T47D (cell line): ENCODE data around the gene TACR1.

Experiments
- DNase-seq, 2 experiments: peaks; one replicate each; pipeline versions ENCODE4 v3.0.0 to v3.0.0-alpha.2; 2011 to 2012; ENCODE audit warnings: low read depth in 1 of 2, low spot score in 1 of 2
- JUND ChIP-seq: IDR thresholded peaks from 2 replicates; pipeline ENCODE4 v1.6.1; 2012; ENCODE audit warnings: low read depth
- in situ Hi-C: cut with HindIII; loops from 2 replicates; pipeline ENCODE4 v1.10.0; 2016; ENCODE audit warnings: low sequenced_read_pairs, low pct_unique_long_range_greater_than_20kb

TACR1 gene

DNA sequence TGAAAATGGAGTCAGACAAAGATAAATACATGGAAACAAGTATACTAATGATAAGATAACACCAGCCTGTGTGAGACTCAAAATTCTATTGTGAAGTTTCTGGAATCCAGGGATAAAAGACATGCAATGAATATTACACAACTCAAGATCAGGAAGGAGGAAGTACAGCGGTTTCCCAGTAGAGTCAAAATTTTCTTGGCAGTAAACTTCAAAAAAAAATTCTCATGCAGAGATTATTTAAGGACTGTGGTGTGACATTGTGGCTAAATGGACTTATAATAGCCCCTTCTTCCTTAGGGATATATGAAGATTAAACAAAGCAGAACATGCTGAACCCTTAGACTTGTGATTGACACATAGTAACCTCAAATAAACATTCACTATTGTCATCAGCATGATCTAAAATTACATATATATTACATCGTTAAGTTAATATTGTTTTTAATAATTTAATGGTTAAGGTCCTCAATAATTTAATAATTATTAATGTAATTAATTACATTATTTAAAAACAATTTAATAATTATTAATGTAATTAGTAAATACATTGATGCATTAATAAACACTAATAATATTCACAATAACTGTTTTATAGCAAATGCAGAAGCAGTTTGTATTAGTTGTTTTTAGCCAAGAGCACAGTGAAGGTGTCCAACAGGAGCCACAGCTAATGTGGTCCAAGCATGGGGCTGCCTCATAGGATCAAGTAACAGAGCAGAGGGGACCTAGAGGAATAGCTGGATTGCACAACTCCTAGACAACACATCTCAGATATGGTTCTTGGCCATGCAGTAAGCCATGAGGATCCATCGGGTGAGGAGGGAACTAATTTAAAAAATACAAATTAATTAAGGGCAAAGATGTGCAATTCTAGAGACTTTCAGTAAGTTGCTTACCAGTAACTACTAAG lies 163.6 kb downstream of the TACR1 start:
- in situ Hi-C loops, result no loop called here
- no peak for TF ChIP-seq JUND
- no peak for DNase-seq

DNA sequence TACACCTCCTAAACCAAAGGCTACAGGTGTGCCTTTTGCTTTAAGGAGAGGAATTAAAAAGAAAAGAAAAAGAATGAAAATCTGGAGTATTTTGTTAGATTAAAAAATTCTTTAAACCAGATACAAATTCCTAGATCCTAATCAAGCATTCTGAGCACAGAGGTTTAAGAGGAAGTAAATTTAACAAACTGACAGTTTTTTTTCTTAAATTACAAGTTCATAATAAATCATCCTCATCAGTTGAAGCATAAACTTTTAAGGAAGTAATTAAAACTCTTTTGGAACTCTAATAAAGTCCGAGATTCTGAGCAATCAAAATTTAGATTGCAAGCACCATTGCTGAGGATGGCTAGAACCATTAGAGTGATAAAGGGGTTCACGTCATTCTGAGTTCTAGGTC lies 165.8 kb downstream of the TACR1 start:
- DNase-seq, result no peak
- in situ Hi-C loops, result no loop called here
- TF ChIP-seq JUND, result no peak

DNA sequence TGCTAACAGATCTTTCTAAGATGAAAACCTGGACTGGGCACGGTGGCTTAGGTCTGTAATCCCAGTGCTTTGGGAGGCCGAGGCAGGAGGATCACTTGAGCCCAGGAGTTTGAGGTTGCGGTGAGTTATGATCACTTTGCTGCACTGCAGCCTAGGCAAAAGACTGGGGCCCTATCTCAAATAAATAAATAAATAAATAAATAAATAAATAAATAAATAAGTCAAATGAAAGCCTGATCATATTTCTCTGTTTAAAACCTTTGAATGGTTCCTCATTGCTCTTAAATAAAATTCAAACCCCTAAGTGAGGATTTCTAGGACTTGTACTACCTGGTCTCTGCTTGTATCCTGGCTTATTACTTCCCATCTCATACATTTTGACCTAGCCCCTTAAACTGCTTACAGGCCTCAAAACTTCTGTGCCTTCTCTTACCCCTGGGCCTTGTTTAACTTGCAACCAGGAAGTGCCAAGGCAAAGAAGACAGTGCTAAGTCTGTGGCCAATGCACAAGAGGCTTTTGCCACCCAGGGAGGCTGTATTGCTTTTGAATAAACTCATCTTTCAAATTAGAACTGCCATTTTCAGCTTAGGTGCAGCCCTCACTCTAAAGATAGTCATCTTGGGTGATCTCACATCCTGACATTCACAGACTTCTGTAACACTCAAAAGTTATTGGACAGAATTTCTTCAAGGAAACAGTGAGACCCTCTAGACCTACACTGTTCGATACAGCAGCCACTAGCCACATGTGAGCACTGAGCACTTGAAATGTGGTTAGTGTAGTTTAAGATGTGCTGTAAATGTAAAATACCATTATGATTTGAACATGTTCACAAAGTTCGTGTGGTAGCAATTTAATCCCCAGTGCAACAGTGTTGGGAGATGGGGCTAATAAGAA lies 167.2 kb downstream of the TACR1 start:
- DNase-seq, result no peak
- TF ChIP-seq JUND, result no peak
- in situ Hi-C loops, result no loop called here

DNA sequence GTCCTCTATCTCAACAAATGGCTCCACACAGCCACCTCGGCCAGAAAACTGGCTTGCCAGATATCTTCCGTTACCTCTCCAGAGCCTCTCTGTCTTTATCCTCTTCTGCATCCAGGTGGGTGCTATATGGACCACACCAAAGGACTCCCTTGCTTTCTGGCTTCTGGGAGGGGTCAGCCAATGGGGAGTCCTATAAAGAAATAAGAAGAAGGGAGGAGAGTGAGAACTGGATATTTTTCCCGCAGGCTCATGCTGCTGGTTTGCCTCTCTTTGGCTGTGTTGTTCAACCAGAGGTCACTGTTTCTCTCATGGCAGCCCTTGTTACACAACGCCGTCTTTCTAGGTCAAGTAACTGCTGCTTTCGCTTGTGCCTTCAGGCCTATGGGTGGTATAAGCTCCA lies 168.1 kb downstream of the TACR1 start:
- no peak for TF ChIP-seq JUND
- in situ Hi-C loops, result no loop called here
- no peak for DNase-seq

DNA sequence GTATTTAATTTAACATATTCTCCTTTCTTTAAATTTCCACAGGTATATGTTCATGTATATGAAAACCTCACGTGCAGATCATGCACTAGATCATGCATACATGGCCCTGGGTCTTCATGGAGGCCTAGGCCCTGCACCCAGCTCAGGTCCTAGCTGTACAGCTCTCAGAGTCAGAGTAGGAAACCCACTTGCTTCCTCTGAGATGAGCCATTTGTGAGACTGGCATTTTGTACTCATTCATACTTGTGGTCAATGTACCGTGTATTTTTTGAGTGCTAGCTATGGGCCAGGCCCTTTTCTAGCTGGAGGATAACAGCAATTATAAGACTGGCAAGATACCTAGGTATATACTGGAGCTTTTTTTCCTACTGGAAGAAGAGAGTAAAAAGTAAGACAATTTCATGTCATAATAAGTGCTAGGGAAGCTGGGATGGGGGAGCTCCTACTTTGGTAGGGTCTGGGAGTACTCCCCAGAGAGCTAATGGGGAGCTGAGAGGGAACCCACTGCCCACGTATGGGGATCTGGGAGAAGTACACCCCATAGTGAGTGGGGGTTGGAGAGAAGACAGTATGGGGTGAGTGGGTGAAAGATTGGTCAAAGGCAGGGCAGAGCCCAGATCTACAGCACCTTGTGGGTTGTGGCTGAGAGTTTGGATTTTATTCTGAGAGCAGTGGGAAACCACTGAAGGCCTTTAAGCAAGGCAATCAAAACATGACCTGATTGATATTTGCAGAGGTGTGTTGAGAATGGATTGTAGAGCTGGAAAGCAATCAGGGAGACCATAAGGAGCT lies 168.9 kb downstream of the TACR1 start:
- TF ChIP-seq JUND, result no peak
- in situ Hi-C loops, result no loop called here

DNA sequence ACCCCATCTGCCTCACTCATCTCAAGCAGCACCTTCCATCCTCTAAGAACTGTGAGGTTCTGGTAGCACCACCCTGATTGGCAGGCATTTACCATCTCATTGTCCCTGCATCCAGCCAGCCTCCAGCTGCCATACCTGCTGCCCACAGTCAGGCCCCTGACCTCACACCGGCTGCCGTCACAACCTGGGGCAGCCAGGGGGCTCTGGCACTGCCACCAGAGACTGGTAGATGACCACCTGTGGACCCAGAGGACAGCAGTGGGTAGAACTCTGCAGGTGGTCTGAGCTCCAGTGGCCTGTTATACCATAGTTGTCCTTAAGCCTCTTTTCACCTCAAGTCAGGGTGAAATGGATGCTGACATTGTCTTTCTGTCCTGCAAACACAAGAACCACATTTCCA lies 171.4 kb downstream of the TACR1 start:
- in situ Hi-C loops, result no loop called here
- no peak for TF ChIP-seq JUND
- DNase-seq, result no peak

More for the DNA sequence above, 168.9 kb downstream of the TACR1 start:
- DNase-seq, result no peak

DNA sequence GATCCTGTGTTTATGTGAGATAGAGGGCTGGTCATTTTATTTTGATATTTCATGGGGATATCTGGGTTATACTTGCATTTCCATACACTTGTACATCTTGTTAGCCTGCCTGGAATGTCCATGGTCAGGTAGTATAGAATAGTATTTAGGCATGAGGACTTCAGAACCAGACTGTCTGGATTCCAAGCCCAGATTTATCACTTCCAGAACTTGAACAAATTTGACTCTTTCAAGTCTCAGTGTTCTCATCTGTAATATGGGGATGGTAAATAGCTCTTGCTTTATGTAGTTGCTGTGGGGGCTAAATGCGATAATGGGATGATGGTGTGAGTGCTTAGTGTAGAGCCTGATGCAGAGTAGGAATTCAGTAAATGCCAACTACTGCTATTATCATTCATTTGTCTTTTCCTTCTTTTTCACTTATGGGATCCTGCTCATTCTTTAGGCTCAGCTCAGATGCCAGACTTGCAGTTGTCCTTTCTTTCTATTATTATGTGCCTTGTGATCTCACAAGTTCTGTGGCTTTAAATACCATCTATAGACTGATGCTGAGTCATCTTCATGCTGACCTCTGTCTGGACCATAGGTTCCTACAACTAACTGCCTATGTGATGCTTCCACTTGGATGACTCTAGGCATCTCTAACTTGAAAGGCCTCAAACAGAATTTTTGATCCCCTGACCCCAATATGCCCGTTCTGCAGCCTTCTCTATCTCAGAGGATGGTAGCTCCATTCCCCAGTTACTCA lies 173.5 kb downstream of the TACR1 start:
- DNase-seq, result no peak
- TF ChIP-seq JUND, result no peak
- in situ Hi-C loops, result no loop called here

DNA sequence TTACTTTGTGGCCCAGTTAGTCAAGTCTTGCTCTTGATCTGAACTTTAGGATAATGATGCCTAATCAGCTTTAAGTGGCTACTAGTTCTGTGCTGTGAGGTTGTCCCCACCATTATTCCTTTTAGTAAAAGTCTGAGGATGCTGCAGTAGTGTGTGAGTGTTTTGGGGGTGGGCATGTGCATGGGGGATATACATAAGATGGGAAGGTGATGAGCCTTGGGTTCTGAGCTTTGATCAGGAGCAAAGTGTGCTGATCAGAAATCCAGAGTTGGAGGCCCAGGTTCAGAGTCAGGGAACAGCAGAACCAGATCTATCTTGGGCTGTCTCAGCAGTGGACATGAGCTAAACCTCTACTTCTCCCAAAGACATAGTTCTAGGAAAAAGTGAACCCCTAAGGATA lies 174.1 kb downstream of the TACR1 start:
- in situ Hi-C loops, result no loop called here
- TF ChIP-seq JUND, result no peak
- no peak for DNase-seq

DNA sequence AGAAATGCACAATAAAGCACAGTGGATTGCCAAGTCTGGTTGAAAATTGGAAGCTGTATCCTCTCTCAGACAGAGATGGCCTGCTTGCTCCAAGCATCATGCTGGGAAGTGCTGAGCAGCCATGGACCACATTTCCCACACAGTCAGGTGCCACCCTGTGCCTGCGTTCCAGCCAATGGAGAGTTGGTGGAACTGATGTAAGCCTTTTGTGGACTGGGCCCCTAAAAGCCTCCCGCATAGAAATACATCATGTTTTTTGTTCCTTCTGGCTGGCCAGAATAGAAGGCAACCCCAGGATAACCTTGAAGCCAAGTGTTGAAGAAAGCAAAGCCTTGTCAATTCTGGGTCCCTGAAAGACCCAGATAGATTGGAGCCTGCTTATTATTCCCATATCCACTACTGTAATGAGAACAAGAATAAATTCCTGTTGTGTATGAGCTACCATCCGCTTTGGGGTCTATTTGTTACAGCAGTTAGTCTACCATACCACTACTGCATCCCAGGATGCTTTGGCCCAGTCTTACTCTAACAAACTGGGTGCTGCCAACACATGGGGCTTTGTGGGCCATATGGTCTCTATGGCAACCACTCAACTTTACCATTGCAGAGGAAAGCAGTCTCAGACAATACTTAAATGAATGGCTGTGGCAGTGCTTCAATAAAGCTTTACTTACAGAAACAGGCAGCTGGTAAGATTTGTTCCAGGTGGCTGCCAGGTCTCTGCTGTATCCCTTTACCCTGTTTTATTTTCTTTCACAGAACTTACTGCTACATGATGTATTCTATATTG lies 175.5 kb downstream of the TACR1 start:
- no peak for TF ChIP-seq JUND
- no peak for DNase-seq
- in situ Hi-C loops, result no loop called here

DNA sequence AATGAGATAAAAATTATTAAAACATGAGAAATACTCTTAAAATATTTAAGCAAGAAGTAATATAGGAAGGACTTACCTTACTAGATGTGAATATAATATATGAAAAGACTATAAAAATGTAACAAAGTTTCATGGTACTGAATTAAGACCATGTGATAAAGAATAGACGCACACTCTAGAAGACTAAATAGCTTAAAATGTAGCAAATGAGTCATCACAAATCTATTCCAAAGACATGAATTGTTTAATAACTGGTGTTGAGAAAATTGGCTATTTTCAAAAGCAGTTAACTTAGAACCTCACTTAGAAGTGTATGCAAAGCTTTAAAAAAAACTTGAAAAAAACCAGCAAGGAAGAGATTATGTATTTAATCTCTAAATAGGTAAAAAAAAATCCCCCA lies 176.8 kb downstream of the TACR1 start:
- in situ Hi-C loops, result no loop called here
- no peak for DNase-seq
- no peak for TF ChIP-seq JUND

DNA sequence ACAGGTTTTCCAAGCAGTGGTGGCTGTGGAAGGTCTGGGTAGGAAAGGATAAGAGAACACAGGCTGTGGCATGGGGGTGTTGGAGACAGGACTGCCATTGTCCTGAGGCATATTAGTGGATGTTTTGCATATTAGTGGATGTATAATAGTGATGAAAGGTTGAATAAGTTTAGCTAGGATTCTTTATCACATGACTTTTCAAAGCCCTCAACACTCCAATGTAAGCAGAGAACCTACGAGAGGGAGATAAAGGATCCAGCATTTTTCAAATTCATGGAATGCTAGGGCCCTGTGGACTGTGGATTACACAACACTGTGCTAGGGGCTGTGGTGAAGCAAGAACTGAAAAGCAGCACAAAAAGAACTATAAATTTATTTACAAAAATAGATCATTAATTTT lies 177.6 kb downstream of the TACR1 start:
- no peak for TF ChIP-seq JUND
- in situ Hi-C loops, result no loop called here
- DNase-seq, result no peak
